Activated T-helper 17 cell treated with anti-CD3 and anti-CD28 coated beads, Interleukin-2, amount 50 U/mL, for 72 hours (primary cell): ENCODE data around the gene CTNND2. TPM values are rescaled to one million over a fixed set of nuclear protein-coding genes. Genes with fewer than 3 reads are reported as not detected.
"Not testable (repeated sequence)": the region's sequence is repeated elsewhere in the genome, so short reads cannot be mapped to it uniquely, and the experiment has no call there.

Experiments
- ATAC-seq: fragments of 150-1000 bp; cut with Tn5 transposase; replicated peaks from 2 replicates; pipeline ENCODE4 v1.10.0; 2021; ENCODE audit warnings: mild to moderate bottlenecking, moderate library complexity
- H3K27ac Mint-ChIP-seq: one replicate; pipeline ENCODE4 v1.8.0; 2022; ENCODE audit warnings: mixed read lengths
- H3K27me3 Mint-ChIP-seq: one replicate; pipeline ENCODE4 v1.8.0; 2022; ENCODE audit warnings: mixed read lengths
- H3K36me3 Mint-ChIP-seq: one replicate; pipeline ENCODE4 v1.8.0; 2022; ENCODE audit warnings: low read depth, mild to moderate bottlenecking, mixed read lengths
- H3K4me1 Mint-ChIP-seq: one replicate; pipeline ENCODE4 v1.8.0; 2022; ENCODE audit warnings: mixed read lengths
- H3K4me3 Mint-ChIP-seq: one replicate; pipeline ENCODE4 v1.8.0; 2022; ENCODE audit warnings: mild to moderate bottlenecking, mixed read lengths
- H3K9me3 Mint-ChIP-seq: one replicate; pipeline ENCODE4 v1.8.0; 2022; ENCODE audit warnings: mixed read lengths
- total RNA-seq, 2 donors: library from RNA; stranded (reverse); gene quantifications; one replicate each; pipeline ENCODE4 v1.2.3, GENCODE V29; 2022

Gene CTNND2
- total RNA-seq, 2 donors from 2014 or later: 0.21 to 0.39 TPM

GRCh38 chr5:11828566-11828965, 75.7 kb downstream of the CTNND2 start:
- peaks cover 16% of the 10 kb centered on the region for H3K9me3 Mint-ChIP-seq
- H3K4me1 Mint-ChIP-seq, H3K4me3 Mint-ChIP-seq, H3K27ac Mint-ChIP-seq, ATAC-seq, H3K36me3 Mint-ChIP-seq, H3K27me3 Mint-ChIP-seq: not testable (repeated sequence)

GRCh38 chr5:11822598-11822997, 81.6 kb downstream of the CTNND2 start:
- no peak overlapping the region for H3K4me3 Mint-ChIP-seq
- no peaks in the 10 kb centered on the region for H3K36me3 Mint-ChIP-seq

DNA sequence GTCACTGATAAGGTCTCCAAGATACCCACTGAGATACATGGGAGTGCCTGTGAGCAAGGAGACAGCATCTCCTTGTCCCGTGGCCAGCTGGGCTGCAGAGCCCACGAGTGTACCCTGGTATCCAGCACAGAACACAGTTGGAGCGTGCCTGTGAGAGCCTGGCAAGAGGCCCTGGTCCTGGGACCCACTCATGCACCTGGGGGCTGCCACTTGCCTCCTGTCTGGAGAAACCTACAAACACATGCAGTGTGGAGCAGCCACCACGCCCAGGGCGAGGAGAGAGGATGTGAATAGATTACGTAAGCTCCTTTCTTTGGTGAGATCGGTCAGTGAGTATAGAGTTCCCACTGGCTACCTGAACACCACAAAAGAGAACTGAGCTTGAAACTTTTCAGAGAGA, 88.3 kb downstream of the CTNND2 start:
- Mint-ChIP-seq H3K4me3 (no peak overlapping the region), H3K27ac (no peak overlapping the region), H3K9me3 (peaks cover 4% of the 10 kb centered on the region), H3K36me3 (no peaks in the 10 kb centered on the region), H3K4me1 (no peaks in the 10 kb centered on the region), H3K27me3 (no peaks in the 10 kb centered on the region)
- ATAC-seq: no peak

More at GRCh38 chr5:11822598-11822997, 81.6 kb downstream of the CTNND2 start:
- H3K27ac Mint-ChIP-seq: no peak overlapping the region
- H3K9me3 Mint-ChIP-seq: peaks cover 8% of the 10 kb centered on the region
- ATAC-seq: no peak
- H3K4me1 Mint-ChIP-seq: no peaks in the 10 kb centered on the region
- no peaks in the 10 kb centered on the region for H3K27me3 Mint-ChIP-seq

- Mint-ChIP-seq H3K36me3 (no peaks in the 10 kb centered on the region), H3K9me3 (peaks cover 4% of the 10 kb centered on the region), H3K27me3 (no peaks in the 10 kb centered on the region), H3K27ac (no peak overlapping the region), H3K4me3 (no peak overlapping the region), H3K4me1 (no peaks in the 10 kb centered on the region)
- no peak for ATAC-seq
These were observed 88.8 kb downstream of the CTNND2 start for GRCh38 chr5:11815481-11815880.

DNA sequence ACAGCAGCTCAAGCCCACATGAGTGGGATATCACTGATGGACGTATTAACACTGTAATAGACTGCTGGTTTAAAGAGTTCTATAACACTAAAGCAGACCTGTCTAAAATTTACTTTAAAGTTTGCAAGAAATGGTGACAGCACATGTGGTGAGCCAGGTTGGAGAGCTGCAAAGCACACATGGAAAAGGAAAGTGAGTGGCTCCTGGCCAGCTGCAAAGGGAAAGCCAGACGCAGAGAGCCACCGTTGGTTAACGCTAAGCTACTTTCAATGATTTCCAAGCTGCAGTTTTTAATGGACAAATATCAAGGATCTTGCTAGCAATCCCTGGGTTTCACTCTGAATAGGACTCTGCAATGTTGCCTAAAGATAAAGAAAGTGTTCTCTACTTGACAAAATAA, 89.9 kb downstream of the CTNND2 start:
- Mint-ChIP-seq H3K4me3 (no peak overlapping the region), H3K9me3 (peaks cover 4% of the 10 kb centered on the region), H3K36me3 (no peaks in the 10 kb centered on the region), H3K27me3 (no peaks in the 10 kb centered on the region), H3K27ac (no peak overlapping the region), H3K4me1 (no peaks in the 10 kb centered on the region)
- ATAC-seq: no peak

- Mint-ChIP-seq H3K36me3 (no peaks in the 10 kb centered on the region), H3K4me3 (no peak overlapping the region), H3K27me3 (no peaks in the 10 kb centered on the region), H3K4me1 (no peaks in the 10 kb centered on the region), H3K9me3 (no peaks in the 10 kb centered on the region), H3K27ac (no peak overlapping the region)
- no peak for ATAC-seq
These were observed 94.8 kb downstream of the CTNND2 start for GRCh38 chr5:11809407-11809806.

DNA sequence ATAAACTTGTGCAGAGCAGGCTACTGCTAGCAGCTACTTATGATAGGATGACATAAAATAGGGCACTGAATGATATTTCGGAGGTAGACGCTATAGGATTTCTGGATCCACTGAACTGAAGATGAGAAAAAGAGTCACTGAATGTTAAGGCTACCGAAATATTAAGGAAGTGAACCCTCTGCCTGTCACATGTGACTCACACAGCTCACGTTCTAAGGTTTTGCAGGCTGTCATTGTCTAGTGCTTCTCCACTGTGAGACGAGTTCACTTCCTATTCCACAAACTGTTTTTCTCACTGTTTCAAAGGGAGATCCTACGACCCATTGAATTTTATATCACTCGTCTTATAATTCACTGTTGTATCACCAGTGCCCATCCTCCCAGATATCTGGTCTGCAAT, 100.8 kb downstream of the CTNND2 start:
- no peak for ATAC-seq
- H3K36me3 Mint-ChIP-seq: no peaks in the 10 kb centered on the region
- no peak overlapping the region for H3K4me3 Mint-ChIP-seq
- no peaks in the 10 kb centered on the region for H3K27me3 Mint-ChIP-seq
- H3K27ac Mint-ChIP-seq: no peak overlapping the region
- no peaks in the 10 kb centered on the region for H3K4me1 Mint-ChIP-seq
- H3K9me3 Mint-ChIP-seq: no peaks in the 10 kb centered on the region

DNA sequence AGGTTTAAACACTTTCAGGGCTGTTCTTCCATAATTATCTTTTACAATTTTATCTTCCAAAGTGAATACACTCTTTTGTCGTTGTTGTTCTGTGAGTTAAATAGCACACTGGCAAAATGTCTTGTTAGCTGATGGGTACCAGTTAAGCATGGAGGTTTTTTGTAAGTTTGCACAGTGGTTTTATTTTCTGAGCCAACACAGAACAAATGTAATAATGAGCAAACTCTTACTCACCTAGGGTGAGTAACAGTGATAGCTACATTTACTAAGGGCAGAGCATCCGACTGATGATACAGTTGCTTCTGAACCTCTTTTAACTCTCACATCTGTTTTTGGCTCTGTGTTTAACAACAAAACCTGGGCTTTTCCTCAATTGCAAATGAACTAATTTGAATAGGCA, 103.2 kb downstream of the CTNND2 start:
- no peaks in the 10 kb centered on the region for H3K4me1 Mint-ChIP-seq
- ATAC-seq: no peak
- no peak overlapping the region for H3K27ac Mint-ChIP-seq
- H3K27me3 Mint-ChIP-seq: no peaks in the 10 kb centered on the region
- H3K36me3 Mint-ChIP-seq: no peaks in the 10 kb centered on the region
- H3K4me3 Mint-ChIP-seq: no peak overlapping the region
- H3K9me3 Mint-ChIP-seq: no peaks in the 10 kb centered on the region

- Mint-ChIP-seq H3K36me3 (no peaks in the 10 kb centered on the region), H3K27me3 (no peaks in the 10 kb centered on the region), H3K4me1 (no peaks in the 10 kb centered on the region), H3K27ac (no peak overlapping the region), H3K9me3 (peaks cover 5% of the 10 kb centered on the region), H3K4me3 (no peak overlapping the region)
- no peak for ATAC-seq
These were observed 107.1 kb downstream of the CTNND2 start for GRCh38 chr5:11797132-11797531.

DNA sequence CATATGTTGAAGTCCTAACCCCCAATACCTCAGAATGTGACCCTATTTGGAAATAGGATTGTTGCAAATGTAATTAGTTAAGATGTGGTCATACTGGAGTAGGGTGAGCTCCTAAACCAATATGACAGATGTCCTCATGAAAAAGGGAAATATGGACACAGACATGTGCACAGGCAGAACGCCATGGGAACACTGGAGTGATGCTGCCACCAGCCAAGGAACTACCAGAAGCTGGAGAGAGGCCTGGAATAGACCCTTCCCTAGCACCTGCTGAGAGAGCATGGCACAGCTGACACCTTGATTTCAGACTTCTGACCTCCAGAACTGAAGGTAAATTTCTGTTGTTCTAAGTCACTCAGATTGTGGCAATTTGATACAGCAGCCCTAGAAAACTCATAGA, 110.8 kb downstream of the CTNND2 start:
- ATAC-seq: no peak
- H3K4me1 Mint-ChIP-seq: no peaks in the 10 kb centered on the region
- H3K27me3 Mint-ChIP-seq: no peaks in the 10 kb centered on the region
- H3K4me3 Mint-ChIP-seq: no peak overlapping the region
- H3K36me3 Mint-ChIP-seq: no peaks in the 10 kb centered on the region
- H3K27ac Mint-ChIP-seq: no peak overlapping the region
- H3K9me3 Mint-ChIP-seq: peaks cover 11% of the 10 kb centered on the region

DNA sequence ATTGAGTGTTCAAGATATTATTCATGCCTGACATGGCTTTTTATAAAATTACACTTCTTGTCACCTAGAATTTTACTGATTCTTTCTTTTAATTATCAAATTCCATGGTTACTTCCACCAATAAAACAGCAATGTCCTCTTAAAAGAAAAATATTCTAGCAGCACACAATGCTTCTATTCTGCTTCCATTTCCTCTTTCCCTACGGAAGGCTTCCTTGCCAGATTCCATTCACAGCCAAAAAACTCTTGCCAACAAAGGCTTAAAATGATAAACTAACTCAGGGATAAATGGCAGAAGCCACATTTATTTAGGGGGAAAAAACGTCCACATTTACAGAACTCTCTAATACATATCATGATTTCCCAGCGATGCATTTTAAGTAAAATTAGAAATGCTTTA, 111.6 kb downstream of the CTNND2 start:
- Mint-ChIP-seq H3K4me3 (no peak overlapping the region), H3K4me1 (no peaks in the 10 kb centered on the region), H3K36me3 (no peaks in the 10 kb centered on the region), H3K9me3 (peaks cover 11% of the 10 kb centered on the region), H3K27ac (no peak overlapping the region), H3K27me3 (no peaks in the 10 kb centered on the region)
- no peak for ATAC-seq

DNA sequence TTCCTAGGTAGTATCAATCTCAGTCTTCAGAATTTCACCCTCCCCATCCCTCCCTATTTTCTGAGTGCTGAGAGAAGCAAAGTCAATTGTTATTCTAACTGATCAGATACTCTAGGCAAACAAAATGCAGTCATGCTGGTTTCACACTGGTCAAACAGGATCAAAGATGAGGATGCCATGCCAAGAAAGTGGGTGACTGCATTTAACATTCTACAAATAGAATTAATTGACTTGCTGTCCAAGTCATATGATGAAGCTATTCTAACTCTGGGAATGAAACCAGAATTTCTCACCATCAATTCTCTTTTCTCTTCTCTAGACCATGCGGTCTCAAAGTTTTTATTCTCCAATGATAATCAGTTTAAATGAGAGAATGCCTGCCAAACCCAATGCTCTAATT, 112.5 kb downstream of the CTNND2 start:
- Mint-ChIP-seq H3K36me3 (no peaks in the 10 kb centered on the region), H3K27ac (no peak overlapping the region), H3K27me3 (no peaks in the 10 kb centered on the region), H3K4me1 (no peaks in the 10 kb centered on the region), H3K9me3 (peaks cover 11% of the 10 kb centered on the region), H3K4me3 (no peak overlapping the region)
- no peak for ATAC-seq

DNA sequence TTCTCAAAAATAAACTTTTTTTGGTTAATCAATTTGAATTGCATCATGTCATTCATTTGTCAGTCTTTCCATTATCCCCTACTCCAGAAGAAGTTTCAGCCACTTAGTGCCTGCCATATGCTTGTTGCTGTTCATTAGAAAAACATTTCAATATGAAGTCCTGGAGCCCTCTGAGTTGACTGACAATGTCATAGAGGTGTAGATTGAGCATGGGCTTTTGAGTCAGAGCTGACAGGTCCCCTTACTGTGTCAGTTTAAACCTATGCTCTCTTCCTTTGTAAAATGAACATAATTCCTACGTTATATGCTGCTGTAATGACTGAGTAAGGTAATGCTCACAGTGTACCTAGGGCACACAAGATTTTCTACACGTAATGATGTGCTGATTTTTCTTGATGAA, 114.0 kb downstream of the CTNND2 start:
- no peaks in the 10 kb centered on the region for H3K27me3 Mint-ChIP-seq
- H3K4me1 Mint-ChIP-seq: no peaks in the 10 kb centered on the region
- H3K36me3 Mint-ChIP-seq: no peaks in the 10 kb centered on the region
- no peak overlapping the region for H3K27ac Mint-ChIP-seq
- no peak for ATAC-seq
- H3K4me3 Mint-ChIP-seq: no peak overlapping the region
- peaks cover 11% of the 10 kb centered on the region for H3K9me3 Mint-ChIP-seq

DNA sequence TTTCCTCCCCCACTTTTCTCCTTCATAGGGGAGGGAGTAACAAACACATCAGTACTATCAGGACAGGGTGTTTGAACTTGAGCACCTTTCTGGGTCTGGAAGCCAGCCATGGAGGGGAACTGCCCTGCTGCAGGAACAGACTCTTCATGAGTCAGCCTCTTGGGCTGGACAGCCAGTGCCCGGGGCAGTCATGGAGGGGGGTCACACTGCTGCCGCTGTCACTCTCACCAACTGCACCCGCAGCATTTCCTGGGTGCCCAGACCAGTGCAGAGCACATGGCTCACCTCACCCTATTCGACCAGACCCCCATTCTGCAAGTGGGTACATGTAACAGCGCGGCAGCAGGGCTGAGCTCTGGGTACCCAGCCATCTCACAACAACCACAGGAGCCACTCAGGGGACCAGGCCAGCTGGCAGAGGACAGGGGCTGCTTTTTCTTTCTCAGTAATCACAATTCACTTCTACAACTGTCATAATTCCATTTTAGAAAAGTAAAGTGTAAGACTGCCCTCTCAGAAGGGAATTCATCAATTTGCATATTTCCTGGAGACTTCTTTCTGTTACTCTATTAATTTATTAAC, 118.4 kb downstream of the CTNND2 start:
- no peak for ATAC-seq
- no peak overlapping the region for H3K27ac Mint-ChIP-seq
- peaks cover 13% of the 10 kb centered on the region for H3K9me3 Mint-ChIP-seq
- no peak overlapping the region for H3K4me3 Mint-ChIP-seq
- no peaks in the 10 kb centered on the region for H3K4me1 Mint-ChIP-seq
- H3K27me3 Mint-ChIP-seq: no peaks in the 10 kb centered on the region
- H3K36me3 Mint-ChIP-seq: no peaks in the 10 kb centered on the region

- Mint-ChIP-seq H3K27me3 (no peaks in the 10 kb centered on the region), H3K9me3 (peaks cover 14% of the 10 kb centered on the region), H3K36me3 (no peaks in the 10 kb centered on the region), H3K27ac (no peak overlapping the region), H3K4me1 (no peaks in the 10 kb centered on the region), H3K4me3 (no peak overlapping the region)
- no peak for ATAC-seq
These were observed 123.5 kb downstream of the CTNND2 start for GRCh38 chr5:11780641-11781345.
